H9 (cell line): ENCODE data around the gene ITGB6. TPM values are rescaled to one million over a fixed set of nuclear protein-coding genes. Genes with fewer than 3 reads are reported as not detected.

ENCODE experiments used
- DNase-seq: peaks from one replicate; pipeline ENCODE4 v3.0.0-alpha.2; 2017
- H2AFZ ChIP-seq: one replicate; pipeline ENCODE4 v1.6.1; 2013; ENCODE audit warnings: mild to moderate bottlenecking, low read length, control low read depth, moderate library complexity
- H2AK5ac ChIP-seq: 2 replicates; pipeline ENCODE4 v1.6.1; 2013; ENCODE audit warnings: low read length, control low read depth, mixed read lengths; ENCODE audit not compliant: insufficient read length
- H2BK120ac ChIP-seq: one replicate; pipeline ENCODE4 v1.6.1; 2013; ENCODE audit warnings: low read depth, mild to moderate bottlenecking, low read length, control low read depth, inconsistent platforms; ENCODE audit not compliant: poor library complexity, severe bottlenecking
- H2BK12ac ChIP-seq: 2 replicates; pipeline ENCODE4 v1.6.1; 2013; ENCODE audit warnings: low read length, control low read depth, mixed read lengths, low read depth; ENCODE audit not compliant: insufficient read length
- H2BK15ac ChIP-seq: 2 replicates; pipeline ENCODE4 v1.6.1; 2013; ENCODE audit warnings: low read depth, low read length, control low read depth
- H2BK20ac ChIP-seq: one replicate; pipeline ENCODE4 v1.6.1; 2013; ENCODE audit warnings: low read depth, mild to moderate bottlenecking, low read length, control low read depth, inconsistent platforms; ENCODE audit not compliant: poor library complexity, severe bottlenecking
- H2BK5ac ChIP-seq: 2 replicates; pipeline ENCODE4 v1.6.1; 2013; ENCODE audit warnings: low read length, control low read depth, mixed read lengths; ENCODE audit not compliant: insufficient read length
- H3K14ac ChIP-seq: 2 replicates; pipeline ENCODE4 v1.6.1; 2013; ENCODE audit warnings: low read length, control low read depth; ENCODE audit not compliant: insufficient read depth
- H3K18ac ChIP-seq: 2 replicates; pipeline ENCODE4 v1.6.1; 2013; ENCODE audit warnings: low read depth, mild to moderate bottlenecking, mixed read lengths, low read length, control low read depth; ENCODE audit not compliant: insufficient read length
- H3K23ac ChIP-seq: 2 replicates; pipeline ENCODE4 v1.6.1; 2013; ENCODE audit warnings: low read length, control low read depth, mixed read lengths, low read depth; ENCODE audit not compliant: insufficient read length
- H3K23me2 ChIP-seq: 2 replicates; pipeline ENCODE4 v1.6.1; 2013; ENCODE audit warnings: low read depth, mild to moderate bottlenecking, mixed read lengths, low read length, control low read depth; ENCODE audit not compliant: insufficient read length, poor library complexity, severe bottlenecking
- H3K27ac ChIP-seq: 2 replicates; pipeline ENCODE4 v1.5.1; 2013; ENCODE audit warnings: low read length, control low read depth, mixed read lengths, low read depth; ENCODE audit not compliant: insufficient read length
- H3K27me3 ChIP-seq: 2 replicates; pipeline ENCODE4 v1.6.1; 2013; ENCODE audit warnings: low read length, control low read depth, inconsistent platforms; ENCODE audit not compliant: insufficient read depth
- H3K4ac ChIP-seq: 2 replicates; pipeline ENCODE4 v1.6.1; 2013; ENCODE audit warnings: low read depth, mild to moderate bottlenecking, control low read depth, inconsistent platforms, low read length, moderate library complexity
- H3K4me1 ChIP-seq: 2 replicates; pipeline ENCODE4 v1.6.1; 2013; ENCODE audit warnings: low read length, control low read depth, inconsistent platforms; ENCODE audit not compliant: insufficient read depth
- H3K4me2 ChIP-seq: 2 replicates; pipeline ENCODE4 v1.6.1; 2013; ENCODE audit warnings: low read length, control low read depth, mixed read lengths; ENCODE audit not compliant: insufficient read length, insufficient read depth
- H3K56ac ChIP-seq: 2 replicates; pipeline ENCODE4 v1.6.1; 2013; ENCODE audit warnings: low read depth, mild to moderate bottlenecking, mixed read lengths, low read length, control low read depth; ENCODE audit not compliant: insufficient read length
- H3K79me1 ChIP-seq: 2 replicates; pipeline ENCODE4 v1.6.1; 2013; ENCODE audit warnings: low read depth, mild to moderate bottlenecking, moderate library complexity, low read length, control low read depth, inconsistent platforms; ENCODE audit not compliant: insufficient read depth, poor library complexity, severe bottlenecking
- H3K79me2 ChIP-seq: 2 replicates; pipeline ENCODE4 v1.6.1; 2013; ENCODE audit warnings: low read length, control low read depth, inconsistent platforms; ENCODE audit not compliant: insufficient read depth
- H3K9ac ChIP-seq: 2 replicates; pipeline ENCODE4 v1.6.1; 2013; ENCODE audit warnings: low read length, control low read depth, mixed read lengths; ENCODE audit not compliant: insufficient read length; ENCODE audit errors: extremely low read depth
- H3K9me3 ChIP-seq: one replicate; pipeline ENCODE4 v1.6.1; 2013; ENCODE audit warnings: low read depth, low read length, inconsistent platforms; ENCODE audit not compliant: control insufficient read depth
- H3T11ph ChIP-seq: one replicate; pipeline ENCODE4 v1.6.1; 2013; ENCODE audit warnings: mild to moderate bottlenecking, low read length, control low read depth, inconsistent platforms
- H4K20me1 ChIP-seq: one replicate; pipeline ENCODE4 v1.6.1; 2013; ENCODE audit not compliant: control insufficient read depth, insufficient read length, insufficient read depth
- H4K5ac ChIP-seq: 2 replicates; pipeline ENCODE4 v1.6.1; 2013; ENCODE audit warnings: low read depth, mild to moderate bottlenecking, mixed read lengths, low read length, control low read depth; ENCODE audit not compliant: insufficient read length
- H4K8ac ChIP-seq: replicated peaks from 2 replicates; pipeline ENCODE4 v1.6.1; 2013; ENCODE audit warnings: low read length, control low read depth, mixed read lengths, low read depth; ENCODE audit not compliant: insufficient read length
- H4K91ac ChIP-seq: 2 replicates; pipeline ENCODE4 v1.6.1; 2013; ENCODE audit warnings: low read depth, mild to moderate bottlenecking, moderate library complexity, mixed read lengths, low read length, control low read depth; ENCODE audit not compliant: insufficient read length
- H3K27ac Mint-ChIP-seq, 3 experiments: 2 replicates in 2 of 3; 3 replicates in 1 of 3; pipeline ENCODE4 v1.8.0; 2020 to 2021; ENCODE audit warnings: mixed read lengths in 3 of 3, mild to moderate bottlenecking in 1 of 3, moderate library complexity in 1 of 3
- H3K27me3 Mint-ChIP-seq: 2 replicates; pipeline ENCODE4 v1.8.0; 2021; ENCODE audit warnings: low read depth, mild to moderate bottlenecking, moderate library complexity, mixed read lengths
- H3K36me3 Mint-ChIP-seq, 3 experiments: 2 replicates in 2 of 3; 3 replicates in 1 of 3; pipeline ENCODE4 v1.8.0; 2020 to 2021; ENCODE audit warnings: low read depth in 3 of 3, mixed read lengths in 3 of 3; ENCODE audit not compliant: insufficient read depth in 1 of 3
- H3K4me1 Mint-ChIP-seq, 2 experiments: 2 replicates each; pipeline ENCODE4 v1.8.0; 2020; ENCODE audit warnings: mixed read lengths in 2 of 2
- H3K4me3 Mint-ChIP-seq, 2 experiments: 2 replicates in 1 of 2; 3 replicates in 1 of 2; pipeline ENCODE4 v1.8.0; 2020 to 2021; ENCODE audit warnings: mild to moderate bottlenecking in 2 of 2, mixed read lengths in 2 of 2, moderate library complexity in 1 of 2
- H3K9me3 Mint-ChIP-seq, 2 experiments: 2 replicates in 1 of 2; 3 replicates in 1 of 2; pipeline ENCODE4 v1.8.0; 2020; ENCODE audit warnings: mild to moderate bottlenecking in 2 of 2, mixed read lengths in 2 of 2, moderate library complexity in 1 of 2
- WGBS: extraction: QIAGEN DNeasy Blood & Tissue Kit; methylation state at CpG from one replicate; pipeline ENCODE4 v1.1.7; 2013; ENCODE audit warnings: missing lambda C conversion rate, low lambda C conversion rate, mixed read lengths; ENCODE audit not compliant: insufficient read length; ENCODE audit errors: extremely low coverage; 5-methylcytosine and 5-hydroxymethylcytosine counted together
- total RNA-seq: library from RNA; stranded (reverse); gene quantifications from 2 replicates; pipeline ENCODE4 v1.2.1, GENCODE V29; 2021
- TF ChIP-seq, protein P1 (sequence below): fragments of 200-600 bp; sonication (generic); conservative IDR thresholded peaks from 3 replicates; pipeline ENCODE4 v1.8.0; 2021; ENCODE audit warnings: antibody characterized with exemption, mild to moderate bottlenecking

Gene ITGB6
- total RNA-seq, 1 experiment from 2014 or later, result not detected

DNA sequence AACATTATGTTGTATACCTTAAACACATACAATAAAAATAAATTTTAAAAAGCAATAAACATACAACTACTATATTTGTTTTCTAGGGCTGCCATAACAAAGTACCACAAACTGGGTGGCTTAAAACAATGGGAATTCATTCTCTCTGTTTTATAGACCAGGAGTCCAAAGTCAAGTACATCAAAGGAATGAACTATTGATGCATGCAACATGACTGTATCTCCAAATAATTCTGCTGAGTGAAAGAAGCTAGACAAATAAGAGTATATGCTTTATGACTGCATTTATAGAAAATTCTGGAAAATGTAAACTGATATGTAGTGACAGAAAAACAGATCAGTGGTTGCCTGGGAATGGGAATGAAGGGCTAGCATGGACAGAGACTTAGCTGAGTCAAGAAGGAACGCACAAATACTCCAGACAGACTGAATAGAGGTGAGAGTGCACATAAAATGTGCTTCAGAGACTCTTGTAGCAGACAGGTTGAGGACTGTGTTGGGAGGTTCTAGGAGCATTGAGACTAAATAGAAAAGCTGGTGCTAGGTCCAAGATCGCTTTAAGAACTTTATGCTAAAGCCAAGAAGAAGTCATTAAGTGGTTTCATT is 126.7 kb downstream of the ITGB6 start:
- peaks cover 3 to 18% (median 5%) of the 10 kb centered on the region in 3 experiments; a peak in 5 of 7 replicates for H3K36me3 Mint-ChIP-seq
- no peak overlapping the region for H2BK15ac ChIP-seq
- H3K27me3 Mint-ChIP-seq, result no peaks in the 10 kb centered on the region
- no peaks in the 10 kb centered on the region for H3K4me1 ChIP-seq
- no peak overlapping the region for H3K4me3 Mint-ChIP-seq
- H3K4me1 Mint-ChIP-seq, result no peaks in the 10 kb centered on the region
- H2BK5ac ChIP-seq, result no peak overlapping the region
- H4K5ac ChIP-seq, result no peak overlapping the region
- no peak overlapping the region for H3K23ac ChIP-seq
- no peak for DNase-seq
- H4K8ac ChIP-seq, result no peak overlapping the region
- H3K27me3 ChIP-seq, result no peaks in the 10 kb centered on the region
- no peak overlapping the region for H3K27ac ChIP-seq
- no peak overlapping the region for H3K4ac ChIP-seq
- H3K18ac ChIP-seq, result no peak overlapping the region
- no peak overlapping the region for H2BK20ac ChIP-seq
- H2AFZ ChIP-seq, result no peak overlapping the region
- H4K20me1 ChIP-seq, result no peaks in the 10 kb centered on the region
- no peak overlapping the region for H2BK120ac ChIP-seq
- H3K23me2 ChIP-seq, result no peaks in the 10 kb centered on the region
- H2BK12ac ChIP-seq, result no peak overlapping the region
- no peak overlapping the region for H4K91ac ChIP-seq
- H3K79me2 ChIP-seq, result no peaks in the 10 kb centered on the region
- no peak overlapping the region for H3K27ac Mint-ChIP-seq
- H3K56ac ChIP-seq, result no peak overlapping the region
- H3K79me1 ChIP-seq, result no peaks in the 10 kb centered on the region
- peaks cover 30 to 32% of the 10 kb centered on the region in 2 experiments for H3K9me3 Mint-ChIP-seq
- H3T11ph ChIP-seq, result no peak overlapping the region
- no peak overlapping the region for H3K9ac ChIP-seq
- no peaks in the 10 kb centered on the region for H3K9me3 ChIP-seq
- no CpG with 5 or more reads among the region's 2 CpGs for WGBS
- H3K14ac ChIP-seq, result no peak overlapping the region
- H3K4me2 ChIP-seq, result no peak overlapping the region
- H2AK5ac ChIP-seq, result no peak overlapping the region
- TF ChIP-seq, protein P1, sequence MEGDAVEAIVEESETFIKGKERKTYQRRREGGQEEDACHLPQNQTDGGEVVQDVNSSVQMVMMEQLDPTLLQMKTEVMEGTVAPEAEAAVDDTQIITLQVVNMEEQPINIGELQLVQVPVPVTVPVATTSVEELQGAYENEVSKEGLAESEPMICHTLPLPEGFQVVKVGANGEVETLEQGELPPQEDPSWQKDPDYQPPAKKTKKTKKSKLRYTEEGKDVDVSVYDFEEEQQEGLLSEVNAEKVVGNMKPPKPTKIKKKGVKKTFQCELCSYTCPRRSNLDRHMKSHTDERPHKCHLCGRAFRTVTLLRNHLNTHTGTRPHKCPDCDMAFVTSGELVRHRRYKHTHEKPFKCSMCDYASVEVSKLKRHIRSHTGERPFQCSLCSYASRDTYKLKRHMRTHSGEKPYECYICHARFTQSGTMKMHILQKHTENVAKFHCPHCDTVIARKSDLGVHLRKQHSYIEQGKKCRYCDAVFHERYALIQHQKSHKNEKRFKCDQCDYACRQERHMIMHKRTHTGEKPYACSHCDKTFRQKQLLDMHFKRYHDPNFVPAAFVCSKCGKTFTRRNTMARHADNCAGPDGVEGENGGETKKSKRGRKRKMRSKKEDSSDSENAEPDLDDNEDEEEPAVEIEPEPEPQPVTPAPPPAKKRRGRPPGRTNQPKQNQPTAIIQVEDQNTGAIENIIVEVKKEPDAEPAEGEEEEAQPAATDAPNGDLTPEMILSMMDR, result no peak
